NCI-H1694 treated with DMSO at 0.1 percent for 48 hours (cell line): ENCODE data around the gene AURKA.

Experiments
- DNase-seq: peaks from one replicate; lab custom pipeline; 2025; lab: John Stamatoyannopoulos, UW

Gene AURKA

DNA sequence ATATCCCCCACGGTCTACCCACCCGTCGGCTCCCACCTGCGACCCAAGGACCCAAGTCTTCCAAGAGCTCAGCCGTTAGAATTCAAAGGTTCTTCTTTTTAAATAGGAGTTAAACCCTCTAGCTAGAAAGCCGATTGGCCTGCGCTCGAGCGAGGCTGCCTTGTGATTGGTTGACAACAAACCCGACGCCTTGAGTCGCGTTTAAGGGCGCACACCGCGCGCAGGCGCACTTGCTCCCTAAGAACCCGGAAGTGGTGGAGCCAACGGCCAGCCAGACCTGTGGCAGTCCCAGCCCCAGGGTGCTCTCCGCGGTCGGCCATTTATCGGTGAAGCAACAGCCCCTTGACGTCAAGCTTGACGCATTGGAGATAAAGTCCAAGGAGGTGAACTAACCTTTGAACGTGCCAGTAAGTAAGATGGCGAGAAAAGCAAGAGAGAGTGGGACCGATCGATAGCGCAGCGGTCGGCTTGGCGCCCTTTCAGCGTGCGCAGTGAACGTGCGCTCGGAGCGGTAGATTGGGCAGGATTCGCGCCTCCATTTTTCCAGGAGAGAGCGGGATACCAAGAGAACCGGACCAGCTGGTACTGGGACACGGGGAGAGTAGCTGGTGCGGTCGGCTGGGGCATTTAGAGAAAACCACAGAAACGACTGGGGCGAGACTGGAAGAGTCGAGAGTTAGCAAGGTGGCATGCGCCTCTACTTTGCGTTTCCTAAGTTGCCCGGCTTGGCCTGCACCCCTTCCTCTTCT lies at the start of gene AURKA, which contains the start of gene CSTF1:
TSS of gene AURKA (minus strand) at position 84 of the 749 bp plus-strand sequence. CDS start 4,018 bp downstream, outside the sequence.
TSS of gene CSTF1 (plus strand) at position 514 of the 749 bp plus-strand sequence. CDS start 2,908 bp downstream, outside the sequence.
- DNase-seq, result peak; percentile 94

DNA sequence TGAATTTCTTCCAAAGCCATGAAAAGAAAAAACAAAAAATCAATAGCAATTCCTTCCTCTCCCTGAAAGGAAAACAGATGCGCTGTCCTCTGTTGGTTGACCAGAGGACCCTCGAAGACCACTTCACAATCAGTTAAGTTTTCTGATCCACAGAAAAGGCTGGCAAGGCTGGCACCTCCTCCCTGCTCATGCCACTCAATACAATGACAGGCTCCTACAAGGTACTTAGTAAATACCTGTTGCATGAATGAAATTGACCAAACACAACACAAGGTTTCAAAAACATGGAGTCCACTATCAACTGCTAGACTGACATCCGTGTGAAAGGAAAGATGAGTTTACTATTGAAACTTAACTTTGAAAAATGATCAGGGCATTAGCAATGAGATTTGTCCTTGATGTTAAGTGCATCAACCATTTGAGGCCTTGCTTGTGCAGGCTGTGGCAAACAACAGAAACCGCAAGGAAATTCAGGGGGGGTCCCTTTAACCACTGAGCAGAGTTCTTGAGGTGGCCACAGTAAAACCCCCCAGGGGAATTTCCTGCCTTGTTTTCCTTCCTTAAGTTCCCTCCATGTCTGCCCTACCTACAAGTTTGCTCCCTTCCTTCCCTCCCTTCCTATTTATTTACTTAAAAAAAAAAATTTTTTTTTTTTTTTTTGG lies 48.5 kb upstream of the AURKA start:
- DNase-seq, result no peak

DNA sequence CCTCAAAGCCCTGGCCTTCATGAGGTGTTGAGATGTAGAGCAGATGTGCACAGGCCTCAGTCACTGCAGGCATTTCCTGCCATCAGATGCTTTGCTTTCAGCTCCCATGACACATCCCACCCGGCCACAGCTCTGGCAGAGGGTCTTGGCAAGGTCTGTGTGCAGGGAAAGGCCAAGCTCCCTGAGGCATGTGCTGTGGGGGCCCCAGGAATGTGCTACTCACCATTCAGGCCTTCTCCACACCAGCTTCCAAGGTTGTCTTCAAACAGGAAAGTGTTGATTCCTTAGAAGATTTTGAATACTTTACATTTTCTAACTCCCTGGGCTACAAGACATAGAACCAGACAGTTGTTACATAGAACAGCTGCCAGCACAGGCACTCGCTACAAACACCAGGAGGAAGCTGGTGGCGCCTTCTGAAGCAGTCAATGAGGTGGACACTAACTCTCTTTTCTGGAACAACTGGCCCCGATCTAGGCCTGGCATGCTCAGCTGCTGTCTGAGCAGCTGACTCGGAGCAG lies 47.8 kb upstream of the AURKA start:
- no peak for DNase-seq

DNA sequence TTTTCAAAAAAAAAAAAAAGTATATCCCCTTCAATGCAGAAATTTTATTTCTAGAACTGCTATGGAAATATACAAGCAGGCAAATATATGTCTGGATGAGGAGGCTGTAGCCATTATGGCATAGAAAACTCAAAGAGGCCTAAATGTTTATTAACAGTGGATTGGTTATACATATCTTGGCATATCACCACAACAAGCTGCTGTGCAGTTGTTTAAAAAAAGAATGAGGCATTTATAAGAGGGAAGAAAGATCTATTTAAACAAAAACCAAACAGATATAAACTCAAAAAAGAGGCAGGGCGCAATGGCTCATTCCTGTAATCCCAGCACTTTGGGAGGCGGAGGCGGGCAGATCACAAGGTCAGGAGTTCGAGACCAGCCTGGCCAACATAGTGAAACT lies 46.3 kb upstream of the AURKA start:
- DNase-seq, result no peak

DNA sequence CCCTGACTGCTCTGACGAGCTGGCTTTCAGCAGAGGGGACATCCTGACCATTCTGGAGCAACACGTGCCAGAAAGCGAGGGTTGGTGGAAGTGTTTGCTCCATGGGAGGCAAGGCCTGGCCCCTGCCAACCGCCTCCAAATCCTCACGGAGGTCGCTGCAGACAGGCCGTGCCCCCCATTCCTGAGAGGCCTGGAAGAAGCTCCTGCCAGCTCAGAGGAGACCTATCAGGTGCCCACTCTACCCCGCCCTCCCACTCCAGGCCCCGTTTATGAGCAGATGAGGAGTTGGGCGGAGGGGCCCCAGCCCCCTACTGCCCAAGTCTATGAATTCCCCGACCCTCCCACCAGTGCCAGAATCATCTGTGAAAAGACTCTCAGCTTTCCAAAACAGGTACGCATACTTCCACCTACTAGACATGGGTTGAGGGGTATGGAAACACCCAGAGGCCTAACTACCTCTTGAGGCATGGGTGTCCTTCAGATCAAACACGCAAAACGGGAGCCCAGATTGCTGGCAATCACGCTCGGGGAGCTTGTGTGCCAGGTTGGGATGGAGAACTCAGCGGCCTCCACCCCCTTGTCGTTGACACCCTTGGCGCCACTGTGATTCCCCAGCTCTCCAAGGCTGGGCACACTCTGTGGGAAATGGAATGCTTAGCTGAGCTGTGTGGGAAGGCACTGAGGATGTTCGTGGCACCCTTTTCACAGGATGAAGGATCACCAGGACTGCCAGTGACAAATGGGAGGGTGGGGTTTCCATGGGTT lies 45.4 kb upstream of the AURKA start:
- no peak for DNase-seq

DNA sequence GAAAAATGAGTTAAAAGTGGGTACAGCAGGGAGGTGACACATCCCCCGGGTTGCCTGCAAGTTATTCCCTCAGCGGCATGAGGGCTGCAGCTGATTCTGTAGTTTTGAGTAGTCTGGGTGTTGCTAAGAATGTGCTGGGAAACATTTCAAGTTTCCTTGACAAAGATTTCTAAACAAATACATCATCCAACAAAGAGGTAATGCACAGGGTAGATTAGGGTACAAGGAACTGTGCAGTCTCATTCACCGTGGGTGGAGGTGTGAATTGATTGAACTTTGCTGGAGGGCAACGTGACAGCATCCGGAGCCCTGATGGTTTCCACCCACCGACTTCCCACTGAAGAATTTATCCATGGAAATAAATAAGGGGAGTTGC lies 41.9 kb upstream of the AURKA start:
- no peak for DNase-seq

DNA sequence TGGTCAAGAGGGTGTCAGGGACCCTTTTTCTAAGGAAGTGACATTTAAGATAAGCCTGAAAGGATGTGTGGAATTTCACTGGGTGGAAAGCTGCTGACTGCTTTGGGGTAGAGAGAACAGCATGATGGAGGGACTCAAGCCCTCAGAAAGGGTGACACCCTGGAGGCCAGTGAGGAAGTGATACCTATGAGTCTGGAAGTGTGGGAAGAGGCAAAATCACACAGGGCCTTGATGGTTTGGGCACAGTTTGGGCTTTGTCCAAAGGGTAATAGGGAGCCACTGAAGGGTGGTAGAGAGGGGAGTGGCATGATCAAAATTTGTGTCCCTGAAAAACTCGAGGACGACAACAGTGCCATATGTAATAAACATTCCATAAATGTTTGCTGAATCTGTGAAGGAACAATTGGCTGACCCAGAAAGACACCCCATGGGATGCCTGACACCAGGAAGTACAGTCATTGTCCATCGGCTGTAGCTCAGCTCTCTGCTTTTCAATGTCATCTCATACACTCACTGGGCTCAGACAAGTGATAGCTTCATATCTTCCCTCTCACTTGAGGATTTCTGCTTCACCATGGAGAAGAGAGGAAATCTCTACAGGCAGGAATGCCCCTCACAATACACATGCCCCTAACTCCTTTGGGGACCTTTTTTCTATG lies 41.3 kb upstream of the AURKA start:
- DNase-seq, result no peak

DNA sequence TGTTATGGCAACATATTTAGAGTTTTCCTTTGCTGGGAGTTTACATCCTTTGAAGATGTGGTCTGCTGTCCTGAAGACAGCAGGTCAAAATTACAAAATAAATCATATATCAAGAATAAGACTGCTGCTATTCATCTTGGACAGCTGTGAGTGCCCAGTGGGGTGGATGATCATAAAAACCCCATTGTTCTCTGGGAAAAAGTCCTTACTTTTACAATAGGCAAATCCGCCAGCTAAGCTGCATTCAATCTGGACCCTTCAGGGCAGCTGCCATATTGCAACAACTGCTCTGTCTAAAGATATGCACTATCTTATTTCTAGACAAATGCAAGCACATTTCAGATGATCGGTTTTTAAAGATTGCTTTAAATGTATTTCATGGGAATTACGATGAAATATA lies 39.5 kb upstream of the AURKA start:
- DNase-seq, result no peak

DNA sequence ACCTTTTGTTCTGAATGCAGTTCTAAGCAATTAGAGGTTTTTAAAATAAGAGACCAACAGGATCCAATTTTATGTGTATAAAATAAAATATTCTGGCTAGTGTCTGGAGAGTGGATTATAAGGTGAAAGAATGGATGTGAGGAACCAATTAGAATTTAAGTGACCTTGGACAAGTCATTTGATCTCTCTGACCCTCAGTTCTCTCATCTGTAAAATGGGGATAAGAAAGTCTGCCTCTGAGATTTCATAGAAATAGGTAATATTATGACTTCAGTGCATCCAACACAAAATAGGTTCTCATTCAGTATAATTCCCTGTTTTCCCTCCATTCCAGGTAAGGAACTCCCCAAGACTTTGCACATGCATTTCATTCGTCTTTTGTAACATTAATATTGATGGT lies 38.9 kb upstream of the AURKA start:
- no peak for DNase-seq

DNA sequence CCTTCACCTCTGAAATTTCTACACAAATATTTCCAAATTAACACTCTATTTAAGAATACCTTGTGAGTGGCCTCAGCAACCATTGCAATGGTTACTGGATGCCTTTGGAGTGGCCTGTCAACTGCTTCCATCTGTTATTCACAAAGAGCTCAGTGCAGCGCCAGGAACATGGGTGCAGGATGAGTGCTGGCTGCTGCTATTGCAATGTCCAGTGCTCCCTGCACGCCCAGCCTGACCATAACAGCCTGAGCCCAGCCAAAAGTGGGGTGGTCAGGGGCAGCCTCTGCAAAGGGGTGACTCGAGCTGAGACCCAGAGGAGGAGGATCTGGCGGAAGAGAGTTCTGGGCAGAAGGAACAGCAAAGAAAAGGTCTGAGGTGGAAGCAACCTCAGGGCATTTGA lies 38.4 kb upstream of the AURKA start:
- DNase-seq, result no peak

DNA sequence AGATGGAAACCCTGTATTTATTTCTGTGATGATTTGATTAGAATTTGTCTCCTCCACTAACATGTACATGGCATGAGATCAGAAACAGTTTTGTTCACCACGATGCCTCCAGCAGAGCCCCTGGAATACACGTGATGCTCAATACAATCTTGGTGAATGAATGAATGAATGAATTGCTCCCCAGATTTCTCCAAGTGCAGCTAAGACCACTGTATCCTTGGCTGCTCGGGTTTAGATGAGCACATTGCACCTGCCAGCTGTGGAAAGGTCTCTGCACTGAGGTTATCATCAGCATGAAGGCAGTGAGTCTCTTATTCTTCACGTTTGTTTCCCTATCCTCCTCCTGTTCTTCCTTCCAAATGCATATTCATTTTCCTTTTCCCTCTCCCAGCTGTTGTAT lies 37.9 kb upstream of the AURKA start:
- DNase-seq, result no peak

DNA sequence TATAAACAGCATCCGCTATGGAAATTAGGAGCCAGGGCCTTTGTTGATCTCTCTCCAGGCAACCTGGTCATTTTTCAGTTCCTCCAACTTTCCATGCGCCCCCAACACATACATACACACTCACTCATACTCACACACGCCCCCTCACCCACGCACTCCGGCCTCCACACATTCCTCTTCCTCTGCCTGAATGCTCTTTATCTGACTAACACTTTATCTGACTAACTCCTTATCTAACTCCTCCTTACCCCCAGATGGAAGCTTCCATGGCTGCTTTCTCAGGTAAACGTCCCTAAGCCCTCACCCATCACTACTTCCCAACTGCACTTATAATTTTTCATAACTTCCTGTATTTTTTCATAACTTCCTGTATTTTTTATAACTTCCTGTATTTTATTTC lies 37.5 kb upstream of the AURKA start:
- DNase-seq, result no peak

DNA sequence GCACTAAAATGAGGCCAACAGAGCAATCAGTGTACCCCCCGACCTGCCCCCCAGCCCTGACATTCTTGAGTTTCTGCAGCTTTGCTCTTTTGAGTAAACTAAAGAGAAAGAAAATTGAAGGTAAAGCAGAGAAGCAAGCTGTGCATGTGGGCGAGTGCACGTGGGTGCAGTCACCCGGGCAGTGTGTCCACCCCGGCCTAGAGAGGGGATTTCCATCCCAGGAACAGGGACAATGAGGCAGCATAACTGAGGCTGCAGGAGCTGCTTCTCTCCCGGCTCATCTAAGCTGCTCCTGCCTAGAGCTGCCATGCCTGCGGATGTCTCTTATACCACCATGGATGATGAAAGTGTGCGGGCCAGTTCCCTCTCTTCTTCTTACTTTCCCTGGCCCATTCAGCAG lies 36.9 kb upstream of the AURKA start:
- DNase-seq, result no peak

DNA sequence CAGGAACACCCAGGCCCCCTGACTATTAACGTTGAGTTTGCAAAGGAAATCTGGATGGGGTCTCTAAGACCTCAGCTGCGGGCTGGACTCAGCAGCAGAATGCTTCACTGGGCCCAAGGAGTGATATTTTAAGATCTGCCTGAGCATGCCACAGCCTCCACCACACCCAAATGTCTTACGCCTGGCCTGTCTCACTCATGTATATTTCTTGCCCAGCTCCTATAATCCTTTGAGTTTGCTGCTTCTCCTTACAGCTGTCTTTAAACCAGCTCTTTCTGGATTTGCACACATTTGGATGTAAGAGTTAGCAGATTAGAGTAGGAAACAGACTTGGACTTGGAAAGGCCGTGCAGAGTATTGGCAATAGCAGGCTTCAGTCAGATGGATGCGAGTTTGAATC lies 36.4 kb upstream of the AURKA start:
- DNase-seq, result no peak

DNA sequence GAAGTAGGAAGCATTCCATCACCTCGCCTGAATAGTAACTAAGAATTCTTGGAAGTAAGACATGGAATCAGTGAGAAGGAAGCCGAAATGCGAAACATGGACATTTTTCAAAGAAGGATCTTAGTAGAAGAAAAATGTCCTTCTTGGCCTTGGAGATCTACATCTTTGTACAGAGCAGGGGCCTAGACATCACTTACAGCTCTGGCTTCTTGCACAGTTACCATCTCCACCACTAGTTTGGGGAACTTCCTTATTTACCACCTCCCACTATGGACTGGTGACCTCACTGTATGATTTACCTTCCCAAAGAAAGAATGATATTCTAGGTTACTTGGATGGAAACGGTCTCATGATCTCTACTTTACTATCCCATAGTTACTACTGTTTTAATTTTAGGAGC lies 35.8 kb upstream of the AURKA start:
- DNase-seq, result no peak

DNA sequence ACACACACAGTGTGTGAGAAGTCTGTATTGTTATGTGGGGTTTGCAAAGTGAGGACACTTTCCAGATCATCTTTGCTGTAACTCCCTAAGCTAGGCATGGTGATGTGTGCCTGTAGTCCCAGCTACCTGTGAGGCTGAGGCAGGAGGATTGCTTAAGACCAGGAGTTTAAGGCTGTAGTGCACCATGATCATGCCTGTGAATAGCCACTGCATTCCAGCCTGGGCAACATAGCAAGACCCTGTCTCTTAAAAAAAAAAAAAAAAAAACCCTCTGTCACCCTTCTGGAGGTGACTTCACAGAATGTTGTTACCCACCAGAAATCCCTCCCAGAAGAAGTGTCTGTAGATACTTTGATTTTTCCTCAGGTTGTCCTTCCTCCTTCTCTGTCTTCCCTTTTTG lies 34.9 kb upstream of the AURKA start:
- no peak for DNase-seq

DNA sequence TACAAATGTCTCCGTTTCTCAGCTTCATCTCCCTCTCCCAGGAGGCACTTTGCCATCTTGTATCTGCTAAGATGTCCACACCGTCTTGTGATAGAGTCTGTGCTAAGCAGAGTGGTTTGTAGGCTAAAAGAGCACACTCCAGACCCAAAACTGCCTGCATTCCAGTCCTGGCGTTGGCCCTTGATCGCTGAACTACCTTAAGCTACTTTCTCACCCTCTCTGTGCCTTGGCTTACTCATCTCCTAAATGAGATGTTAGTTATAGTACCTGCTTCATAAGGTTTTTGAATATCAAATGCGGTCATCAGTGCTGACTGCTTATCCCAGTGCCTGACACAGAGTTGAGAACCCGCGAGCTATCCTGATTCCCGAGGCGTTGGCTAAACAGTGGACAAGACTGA lies 34.0 kb upstream of the AURKA start:
- no peak for DNase-seq

DNA sequence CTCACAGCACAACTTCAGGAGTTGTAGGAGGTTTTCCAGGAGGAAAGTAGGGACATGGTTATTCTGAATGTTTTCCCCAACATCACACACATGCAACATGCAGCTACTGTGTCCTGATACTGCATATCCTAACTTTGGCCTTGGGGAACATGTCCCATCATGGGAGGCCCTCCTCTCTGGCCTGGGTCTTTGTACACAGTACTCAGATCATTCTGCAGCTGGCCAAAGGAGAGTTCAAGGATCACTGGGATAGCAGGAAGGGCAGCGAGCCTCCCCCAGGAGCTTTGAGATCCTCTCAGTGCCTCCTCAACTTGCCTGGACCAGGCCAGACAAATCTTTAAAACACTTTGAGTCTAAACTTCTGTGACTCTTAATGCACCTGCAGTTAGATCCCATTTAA lies 32.9 kb upstream of the AURKA start:
- DNase-seq, result no peak

DNA sequence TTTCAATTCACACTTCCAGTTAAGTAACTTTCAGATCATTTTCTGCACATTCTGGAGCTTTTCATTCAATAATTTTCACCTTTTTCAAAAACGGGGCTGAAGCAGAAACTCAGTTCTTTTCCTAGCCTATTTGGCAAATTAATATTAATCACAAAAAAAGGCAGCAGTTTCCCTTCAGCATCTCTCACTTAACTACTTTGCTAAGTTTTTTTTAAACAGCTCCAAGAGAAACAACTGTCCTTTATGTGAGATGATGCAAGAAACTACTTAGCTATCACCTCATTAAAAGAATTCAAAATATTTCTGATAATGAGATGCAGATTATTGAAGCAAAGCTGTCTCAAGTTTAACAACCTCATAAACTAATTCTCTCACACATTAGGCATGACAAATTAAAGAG lies 31.9 kb upstream of the AURKA start:
- DNase-seq, result no peak

DNA sequence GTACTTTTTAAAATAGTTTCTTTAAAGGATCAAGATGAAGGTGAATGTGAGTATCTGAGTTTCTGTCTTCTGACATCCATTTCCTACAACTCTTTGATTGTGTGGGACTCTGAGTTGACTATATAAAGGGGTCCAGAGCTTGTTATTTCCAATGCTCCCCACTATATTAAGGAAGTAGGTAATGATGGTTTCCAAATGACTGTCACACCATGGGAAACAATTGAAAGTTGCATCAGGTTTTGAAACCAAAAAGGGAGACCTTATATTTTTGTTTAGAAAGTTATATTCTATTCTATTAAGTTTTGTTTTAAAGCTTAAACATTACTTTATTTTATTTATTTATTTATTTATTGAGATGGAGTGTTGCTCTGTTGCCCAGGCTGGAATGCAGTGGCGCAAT lies 31.2 kb upstream of the AURKA start:
- no peak for DNase-seq

DNA sequence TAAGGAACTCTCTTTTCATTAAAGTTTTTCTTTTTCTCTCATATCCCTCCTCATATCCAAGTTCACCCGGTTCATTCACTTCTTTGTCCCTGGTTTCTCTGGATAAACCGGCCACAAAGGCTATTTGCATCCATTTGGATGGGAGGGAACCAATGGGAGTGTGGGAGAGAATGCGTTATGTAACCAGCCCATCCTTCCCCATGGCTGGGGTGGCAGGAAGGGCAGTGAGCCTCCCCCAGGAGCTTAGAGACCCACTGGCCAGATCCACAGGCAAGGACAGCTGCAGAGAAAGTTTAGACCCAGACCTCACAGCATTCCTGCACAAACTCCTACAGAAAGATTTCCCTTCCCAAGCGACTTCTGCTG lies 30.8 kb upstream of the AURKA start:
- DNase-seq, result no peak

DNA sequence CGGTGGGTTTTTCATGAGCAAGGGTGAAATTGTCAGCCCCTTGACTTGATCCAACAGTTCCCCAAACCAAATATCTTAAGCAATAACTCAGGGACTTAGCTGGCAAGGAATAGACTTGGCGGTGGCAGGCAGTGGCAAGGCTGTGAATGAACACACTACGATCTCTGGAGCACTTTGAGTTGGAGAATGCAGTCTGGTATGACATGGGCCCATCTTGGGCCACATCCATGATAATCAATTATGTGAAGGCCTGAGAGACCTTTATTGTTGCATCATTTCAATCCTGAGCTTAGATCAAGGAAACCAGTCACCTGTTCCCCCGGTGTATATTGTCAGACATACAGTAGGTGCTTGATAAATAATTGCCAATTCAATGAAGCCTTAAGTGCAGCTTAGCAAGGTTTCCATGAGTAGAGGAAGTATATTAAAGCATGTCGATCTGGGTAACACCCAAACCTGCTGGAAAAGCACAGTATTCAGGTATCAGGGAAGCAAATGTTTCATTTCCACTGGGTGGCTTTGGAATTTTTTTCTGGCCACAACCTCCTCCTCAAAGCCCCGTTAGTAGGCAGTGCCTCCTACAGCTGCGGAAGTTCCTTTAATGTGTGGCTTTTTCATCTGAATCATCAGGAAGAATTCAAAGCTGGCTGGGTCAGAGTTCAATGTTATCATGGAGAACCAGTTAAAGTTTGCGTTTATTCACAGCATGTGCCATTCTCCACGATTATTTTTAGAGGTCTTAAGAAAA lies 30.2 kb upstream of the AURKA start:
- DNase-seq, result no peak
